A204.1 (cell line): ENCODE measurements around the gene GRM8.
"Not testable (repeated sequence)": the region's sequence is repeated elsewhere in the genome, so short reads cannot be mapped to it uniquely, and the experiment has no call there.

Experiments used
- FAIRE-seq: peaks from 2 replicates; lab custom pipeline; 2012; peaks lifted over from hg19 to GRCh38; lab: Jason Lieb, UNC

GRM8 gene

DNA sequence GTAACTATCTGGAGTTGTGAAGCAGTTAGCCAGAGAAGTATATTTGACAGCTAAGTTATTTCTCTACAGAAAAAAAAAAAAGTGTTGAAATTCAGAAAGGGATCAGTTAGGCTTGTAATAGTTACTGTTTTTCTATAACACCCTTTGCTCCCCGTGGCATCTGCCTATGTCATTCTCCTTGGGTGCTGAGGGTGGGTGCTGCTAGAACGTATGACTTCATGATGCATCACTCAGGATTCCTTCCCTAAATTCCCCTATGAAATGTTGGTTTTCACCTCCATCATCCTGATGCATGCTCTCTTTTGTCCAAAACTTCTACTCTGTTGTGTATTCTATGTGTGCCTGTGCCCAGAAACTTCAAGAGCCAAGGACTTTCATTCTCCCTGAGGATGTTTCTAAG lies 536.4 kb downstream of the GRM8 start:
- no peak for FAIRE-seq

DNA sequence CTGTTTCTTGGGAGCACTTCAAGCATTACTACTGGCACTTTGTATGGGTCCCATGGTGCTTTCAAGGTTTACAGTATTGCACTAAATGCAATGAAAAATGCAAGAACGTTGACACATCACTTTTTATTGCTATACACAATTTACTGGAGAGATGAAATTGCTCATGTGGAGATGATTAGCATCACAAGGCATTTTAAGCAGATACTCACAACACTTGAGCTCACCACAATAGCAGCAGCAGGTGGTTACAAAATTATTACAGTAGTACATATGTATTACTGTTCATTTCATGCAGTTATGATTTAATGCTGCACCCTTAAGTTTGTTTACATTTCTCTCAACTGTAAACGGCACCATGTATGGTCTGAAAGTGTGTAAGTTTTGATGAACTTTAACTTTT lies 537.7 kb downstream of the GRM8 start:
- no peak for FAIRE-seq

DNA sequence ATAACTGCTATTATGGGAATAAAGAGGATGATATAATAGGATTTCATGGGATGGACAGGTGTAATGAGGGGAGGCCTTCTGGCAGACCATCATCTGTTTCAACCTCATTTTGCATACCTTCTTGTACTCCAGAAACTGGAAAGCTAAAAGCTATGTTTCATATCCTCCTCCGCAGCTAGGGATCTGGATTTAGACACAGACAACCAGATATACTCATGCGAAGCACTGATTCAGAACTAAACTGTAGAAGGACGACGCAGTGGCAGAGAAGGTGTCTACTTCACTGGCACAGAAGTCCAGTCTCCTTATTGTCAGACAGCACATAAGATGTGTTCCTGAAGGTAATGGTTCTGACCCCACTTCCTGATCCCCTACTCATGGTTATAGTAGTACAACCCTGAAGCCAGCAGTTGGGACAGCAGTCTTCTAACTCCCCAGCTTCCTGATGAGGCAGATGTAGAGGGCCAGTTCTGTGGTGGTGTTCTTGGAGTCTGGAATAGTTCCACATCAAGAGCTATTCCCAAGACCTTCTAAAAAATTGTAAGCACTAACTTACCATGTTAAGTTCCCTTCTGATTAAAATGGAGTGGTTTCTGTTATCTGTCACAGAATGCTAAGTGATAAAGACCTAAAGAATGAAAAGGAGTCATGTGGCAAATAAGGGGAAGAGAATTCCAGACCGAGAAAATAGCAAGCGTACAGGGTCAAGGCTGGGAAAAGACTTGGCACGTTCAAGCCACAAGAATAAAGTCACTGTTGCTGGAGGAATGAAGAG lies 550.3 kb downstream of the GRM8 start:
- FAIRE-seq = no peak

DNA sequence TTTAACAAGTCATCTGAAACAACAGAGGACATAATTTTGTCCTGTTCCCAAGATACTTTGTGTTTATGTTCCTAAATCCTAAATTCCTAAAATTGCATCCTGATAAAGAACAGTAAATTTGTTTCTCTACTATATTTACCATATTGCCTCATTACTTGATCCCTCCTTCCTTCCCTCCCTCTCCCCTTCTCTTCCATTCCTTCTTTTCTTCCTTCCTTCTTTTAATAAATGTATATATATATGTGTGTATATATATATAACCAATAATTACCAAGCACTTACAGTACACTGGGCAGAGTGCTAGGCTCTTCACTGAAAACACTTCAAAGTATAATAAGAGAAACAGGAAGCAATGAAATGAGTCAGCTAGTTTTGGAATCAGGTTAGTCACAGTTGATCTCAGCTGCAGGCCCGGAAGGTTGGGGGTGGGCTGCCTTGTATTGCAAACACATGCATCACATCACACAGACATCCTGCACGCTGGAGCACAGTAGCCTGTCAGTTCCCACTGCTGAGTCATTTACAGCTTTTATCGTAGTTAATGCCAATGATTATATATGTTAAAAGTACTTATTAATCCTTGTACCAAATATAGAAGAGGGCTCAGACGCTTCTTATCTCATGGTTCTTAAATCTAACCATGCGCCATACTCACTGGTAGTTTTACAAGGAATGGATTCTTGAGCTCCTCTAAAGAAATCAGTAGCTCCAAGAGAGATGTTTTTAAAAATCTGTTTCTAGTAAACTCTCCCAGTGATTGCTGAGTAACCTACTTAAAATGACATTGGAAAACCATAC lies 551.7 kb downstream of the GRM8 start:
- no peak for FAIRE-seq

DNA sequence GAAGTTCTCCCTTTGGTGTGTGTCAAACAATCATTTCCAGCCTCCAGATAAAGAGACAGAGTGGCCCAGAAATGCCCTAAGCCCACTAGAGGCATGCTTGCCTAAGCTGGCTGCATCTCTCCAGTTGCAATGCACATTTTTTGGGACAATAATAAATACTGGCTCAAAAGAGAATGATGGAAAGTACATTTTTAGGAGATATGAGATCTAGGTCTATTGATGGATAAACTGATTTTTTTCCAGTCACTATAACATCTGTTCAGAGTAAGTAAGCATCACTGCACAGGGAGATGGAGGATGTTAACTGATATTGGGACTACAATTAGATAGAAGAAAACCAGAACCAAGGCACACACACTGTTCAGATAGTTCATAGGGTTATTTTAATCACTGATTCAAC lies 553.0 kb downstream of the GRM8 start:
- FAIRE-seq = no peak

DNA sequence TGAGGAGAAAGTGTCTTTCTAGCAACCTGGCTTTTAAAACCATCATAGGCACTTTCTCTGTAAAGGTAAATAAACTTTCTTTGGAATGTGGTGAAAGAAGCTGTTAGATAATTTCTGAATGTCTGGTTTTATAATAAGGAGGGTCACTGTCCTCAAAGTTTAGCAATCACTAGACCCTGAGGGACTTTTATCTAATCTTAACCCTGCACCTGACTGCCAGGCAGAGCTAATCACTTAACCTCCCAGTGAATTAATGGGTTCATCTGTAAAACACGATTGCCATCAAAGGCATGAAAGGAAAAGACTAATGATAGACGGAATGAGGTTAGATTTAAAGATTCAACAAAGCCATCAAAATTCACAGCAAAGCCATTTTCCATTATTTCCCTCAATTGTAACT lies 553.8 kb downstream of the GRM8 start:
- FAIRE-seq = no peak

DNA sequence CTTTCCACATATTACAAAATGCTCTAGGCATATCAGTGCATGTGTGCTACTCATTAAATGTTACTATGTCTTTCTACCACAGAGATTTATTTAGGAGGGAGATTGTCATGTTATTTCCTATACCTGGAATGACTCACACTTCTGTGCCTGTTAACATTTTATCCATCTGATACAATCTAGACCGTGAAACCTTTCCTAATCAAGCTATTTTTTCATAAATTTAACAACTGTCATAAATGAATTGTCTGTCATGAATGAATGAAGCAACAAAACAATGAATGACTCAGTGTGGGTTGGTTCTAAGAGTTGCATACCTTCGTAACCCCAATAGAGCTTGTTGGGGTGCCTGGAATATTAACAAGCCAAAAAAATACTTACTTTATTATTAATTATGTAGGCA lies 554.3 kb downstream of the GRM8 start:
- FAIRE-seq = no peak

DNA sequence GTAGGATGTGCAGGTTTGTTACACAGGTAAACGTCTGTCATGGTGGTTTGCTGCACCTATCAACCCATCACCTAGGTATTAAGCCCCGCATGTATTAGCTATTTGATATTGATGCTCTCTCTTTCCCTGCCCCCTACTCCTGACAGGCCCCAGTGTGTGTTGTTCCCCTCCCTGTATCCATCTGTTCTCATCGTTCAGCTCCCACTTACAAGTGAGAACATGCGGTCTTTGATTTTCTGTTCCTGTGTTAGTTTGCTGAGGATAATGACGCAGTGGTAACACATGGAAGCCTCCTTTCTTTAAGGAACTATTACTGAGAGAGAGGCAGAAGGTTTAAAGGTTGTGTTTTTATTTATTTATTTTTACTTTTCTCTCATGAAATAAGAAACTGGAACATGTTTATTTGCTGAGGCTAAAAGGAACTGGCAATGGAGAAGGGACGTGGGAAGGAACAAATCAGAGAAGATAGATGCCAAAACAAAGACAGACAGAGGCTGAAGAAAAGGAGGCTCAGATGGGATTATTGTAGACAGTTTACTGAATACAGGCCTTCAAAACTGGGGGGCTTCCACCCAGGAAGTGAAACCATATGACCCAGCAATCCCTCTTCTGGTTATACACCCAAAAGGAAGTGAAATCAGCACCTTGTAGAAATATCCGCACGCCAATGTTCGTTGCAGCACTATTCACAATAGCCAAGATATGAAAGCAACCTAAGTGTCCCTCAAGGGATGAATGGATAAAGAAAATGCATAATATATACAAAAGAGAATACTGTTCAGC lies 556.3 kb downstream of the GRM8 start:
- FAIRE-seq = no peak

DNA sequence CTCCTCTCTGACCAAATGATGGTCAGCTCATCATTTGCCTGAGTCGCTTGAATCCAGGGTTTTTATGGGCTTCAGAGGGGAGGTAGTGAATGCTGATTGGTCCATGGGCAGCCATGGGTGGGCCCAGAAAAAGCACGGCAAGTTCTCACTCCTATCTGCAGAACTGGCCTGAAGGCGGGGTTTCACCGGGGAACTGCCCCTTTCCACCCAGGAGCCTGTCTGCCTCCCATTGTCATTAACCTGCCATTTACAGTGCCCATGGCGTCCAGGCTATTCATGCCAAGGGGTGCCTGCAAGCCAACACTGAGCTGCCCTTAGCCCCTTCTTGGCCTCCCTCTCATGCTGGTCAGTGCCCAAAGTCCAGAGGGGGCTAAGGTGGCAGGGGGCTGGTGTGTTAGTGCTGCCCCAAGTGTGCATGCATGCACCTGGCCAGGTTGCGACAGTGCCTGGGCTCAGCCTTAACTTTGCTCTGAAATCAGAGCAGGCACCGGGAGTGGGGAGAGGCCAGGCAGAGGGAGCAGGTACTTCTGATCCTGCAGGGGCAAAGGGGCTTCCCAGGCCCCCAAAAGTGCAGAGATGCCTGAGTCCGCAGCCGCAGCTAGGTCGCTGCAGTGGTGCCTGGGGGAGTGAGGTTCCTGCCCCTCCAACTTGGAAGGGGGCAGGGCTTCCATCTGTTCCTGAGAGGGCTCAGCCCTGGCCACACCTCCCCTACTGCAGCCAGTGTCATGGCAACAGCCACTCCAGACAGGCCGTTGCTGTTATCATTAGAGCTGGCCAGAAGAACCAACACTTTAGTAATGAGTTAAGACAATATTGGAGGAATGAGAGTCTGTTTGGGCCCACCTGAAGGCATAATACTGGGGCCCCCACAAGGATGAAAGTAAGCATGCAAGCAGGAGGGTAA lies 561.6 kb downstream of the GRM8 start:
- FAIRE-seq = no peak

DNA sequence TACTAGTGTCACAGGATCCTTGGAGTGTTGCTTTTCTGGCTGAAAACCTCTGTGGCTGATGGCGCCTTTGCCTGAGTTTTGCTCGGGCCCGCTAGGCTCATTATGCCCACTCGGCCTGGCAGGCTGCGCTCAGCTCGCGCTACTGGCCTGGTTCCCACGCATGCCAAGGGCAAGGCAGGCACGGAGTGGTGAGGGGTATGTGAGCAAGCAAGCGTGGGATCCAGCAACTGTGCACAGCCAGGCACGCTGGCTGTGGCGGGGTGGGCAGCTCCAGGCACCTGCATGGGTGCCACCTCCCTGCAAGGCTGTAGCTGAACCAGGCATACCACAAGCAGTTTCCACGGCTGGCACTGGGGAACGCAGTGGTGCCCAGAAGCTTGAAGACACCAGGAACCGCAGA lies 562.6 kb downstream of the GRM8 start:
- no peak for FAIRE-seq

DNA sequence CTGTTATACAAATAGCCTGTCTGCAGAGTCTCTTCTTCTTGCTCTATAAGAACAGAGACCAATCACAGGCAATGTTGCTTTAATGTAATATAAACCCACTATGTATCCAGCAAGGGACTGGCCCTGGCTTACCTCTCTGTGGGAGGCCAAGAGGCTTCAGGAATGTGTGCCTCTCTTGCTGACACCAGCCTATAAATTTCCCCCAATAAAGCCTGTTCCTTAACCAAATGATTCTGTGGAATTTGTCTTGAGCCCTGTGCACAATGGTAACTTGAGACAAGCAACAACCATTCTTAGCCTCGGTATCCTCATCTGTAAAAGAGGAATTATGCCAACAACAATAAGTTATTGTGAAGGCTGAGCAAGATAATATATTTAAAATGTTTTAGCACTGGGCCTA lies 563.7 kb downstream of the GRM8 start:
- no peak for FAIRE-seq

DNA sequence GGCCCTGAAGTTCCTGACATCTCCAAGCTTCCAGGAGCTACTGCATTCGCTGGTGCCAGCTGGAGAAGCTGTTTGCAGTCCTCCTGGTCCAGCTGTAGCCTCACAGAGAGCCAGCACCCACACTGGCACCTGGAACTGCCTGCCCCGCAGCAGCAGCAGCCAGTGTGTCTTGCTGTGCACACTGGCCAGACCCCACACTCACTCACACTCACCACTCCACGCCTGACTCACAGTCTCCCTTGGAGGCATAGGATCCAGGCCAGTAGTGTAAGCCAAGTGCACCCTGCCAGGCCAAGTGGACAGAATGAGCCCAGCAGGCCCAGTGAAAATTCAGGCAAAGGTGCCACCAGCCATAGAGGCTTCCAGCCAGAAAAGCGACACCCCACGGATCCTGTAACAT lies 566.3 kb downstream of the GRM8 start:
- FAIRE-seq = no peak

DNA sequence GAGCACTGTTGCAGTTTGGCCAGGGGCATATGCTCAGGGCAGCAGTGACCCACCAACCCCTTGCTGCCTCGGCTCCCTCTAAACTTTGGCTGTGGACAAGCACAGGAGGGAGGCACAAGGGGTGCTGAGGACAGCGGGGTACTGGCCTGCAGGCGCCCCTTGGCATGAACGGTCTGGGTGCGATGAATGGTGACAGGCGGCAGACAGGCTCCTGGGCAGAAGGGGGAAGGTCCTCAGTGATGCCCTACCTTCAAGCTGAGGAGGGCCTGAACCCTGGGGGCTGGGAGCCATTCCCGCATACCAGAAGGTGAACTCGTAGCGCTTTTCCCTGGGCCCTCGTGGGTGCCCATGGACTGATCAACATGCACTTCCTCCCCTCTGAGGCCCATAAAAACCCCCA lies 567.1 kb downstream of the GRM8 start:
- no peak for FAIRE-seq

DNA sequence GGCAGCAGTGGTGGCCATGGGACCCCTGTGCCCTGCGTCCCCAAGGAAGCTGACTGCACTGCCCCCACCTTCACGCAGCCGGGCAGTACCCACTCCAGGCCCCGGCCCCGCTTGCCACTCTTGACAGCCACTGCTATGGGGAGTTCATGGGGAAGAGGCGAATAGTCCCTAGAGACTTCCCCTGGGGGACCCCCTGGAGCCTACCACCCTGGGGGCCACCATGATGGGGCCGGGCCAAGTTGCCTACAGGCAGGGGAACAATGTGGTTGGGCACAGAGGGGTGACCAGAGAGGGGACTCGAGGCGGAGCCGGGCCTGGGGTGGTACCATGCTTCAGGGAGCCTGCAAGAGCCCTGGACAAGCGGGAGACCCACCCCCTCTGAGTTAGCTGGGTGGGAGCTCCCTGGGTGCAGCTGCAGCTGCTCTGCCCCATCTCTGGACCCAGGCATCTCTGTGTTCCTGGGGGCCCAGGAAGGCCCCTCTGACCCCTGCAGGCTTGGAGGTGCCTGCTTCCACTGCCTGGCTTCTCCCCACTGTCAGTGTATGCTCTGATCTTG lies 567.6 kb downstream of the GRM8 start:
- FAIRE-seq = no peak

DNA sequence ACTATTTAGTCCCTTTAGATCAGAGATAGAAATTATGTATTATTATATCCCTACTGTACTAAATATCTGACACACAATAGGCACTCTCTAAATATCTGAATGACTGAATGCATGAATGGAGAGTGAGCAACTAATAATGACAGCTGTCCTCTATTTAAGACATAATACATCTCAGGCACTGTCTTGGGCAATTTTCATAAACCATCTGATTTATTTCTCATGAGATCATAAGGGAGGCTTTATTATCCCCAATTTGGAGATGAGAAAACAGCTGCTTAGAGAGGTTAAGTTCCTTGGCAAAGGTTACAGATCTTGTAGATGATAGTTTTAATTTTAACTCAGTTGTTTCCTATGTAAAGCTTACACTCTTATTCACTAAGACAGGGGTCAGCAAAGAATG lies 570.6 kb downstream of the GRM8 start:
- FAIRE-seq = no peak

DNA sequence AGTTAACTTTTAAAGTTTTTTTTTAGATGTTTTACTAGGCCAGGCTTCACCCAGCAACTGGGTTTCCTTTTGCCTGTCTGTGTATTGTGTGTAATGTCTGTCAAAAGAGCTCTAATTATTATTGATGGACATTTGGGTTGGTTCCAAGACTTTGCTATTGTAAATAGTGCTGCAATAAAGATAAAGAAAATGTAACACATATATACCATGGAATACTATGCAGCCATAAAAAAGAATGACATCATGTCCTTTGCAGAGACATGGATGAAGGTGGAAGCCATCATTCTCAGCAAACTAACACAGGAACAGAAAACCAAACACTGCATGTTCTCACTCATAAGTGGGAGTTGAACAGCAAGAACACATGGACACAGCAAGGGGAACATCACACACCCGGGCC lies 584.0 kb downstream of the GRM8 start:
- FAIRE-seq = not testable (repeated sequence)

DNA sequence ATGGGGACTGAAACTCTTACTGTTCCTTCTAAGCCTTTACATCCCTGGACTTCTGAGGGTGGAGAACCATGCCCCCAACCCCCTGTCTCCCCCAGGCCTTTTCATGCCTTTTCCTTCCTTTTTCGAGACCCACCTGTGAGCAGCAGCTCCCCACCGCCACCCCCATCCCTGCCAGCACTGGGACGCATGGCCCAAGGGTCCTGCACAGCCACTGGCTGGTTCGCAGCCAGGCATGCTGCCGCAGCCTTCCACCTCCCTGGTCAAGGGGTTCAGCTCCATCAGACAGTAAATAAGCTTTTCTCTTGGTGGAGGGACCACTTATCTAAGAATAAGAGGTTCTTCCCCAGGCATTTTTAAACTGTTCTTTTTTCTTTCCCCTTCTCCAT lies 584.4 kb downstream of the GRM8 start:
- no peak for FAIRE-seq

DNA sequence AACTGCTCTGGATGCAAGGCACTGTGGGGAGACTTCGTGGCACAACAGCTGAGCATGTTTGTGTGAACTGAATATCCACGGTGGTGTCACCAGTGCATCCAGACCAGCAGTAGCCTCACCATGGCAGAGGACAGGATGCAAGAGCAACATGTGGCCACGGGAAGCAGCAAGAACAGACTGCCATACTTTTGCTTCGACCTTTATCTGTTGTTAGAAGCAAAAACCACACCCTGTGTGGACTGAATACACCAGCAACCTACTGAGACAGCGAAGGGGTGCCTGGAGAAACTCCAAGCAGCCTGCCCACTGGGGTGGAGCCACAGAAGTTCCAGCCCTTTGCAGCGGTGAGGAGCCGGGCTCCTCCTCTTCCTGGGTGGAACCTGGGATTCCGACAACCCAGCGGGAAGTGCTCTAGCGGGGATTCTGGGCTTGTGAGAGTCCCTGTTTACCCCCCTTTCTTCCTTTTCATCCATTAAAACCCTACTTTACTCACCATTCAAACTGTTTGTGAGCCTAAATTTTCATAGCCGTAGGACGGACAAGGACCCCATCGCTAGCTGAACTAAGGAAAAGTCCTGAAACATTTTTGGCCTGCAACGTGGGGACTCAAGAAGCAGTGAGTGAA lies 584.9 kb downstream of the GRM8 start:
- no peak for FAIRE-seq

DNA sequence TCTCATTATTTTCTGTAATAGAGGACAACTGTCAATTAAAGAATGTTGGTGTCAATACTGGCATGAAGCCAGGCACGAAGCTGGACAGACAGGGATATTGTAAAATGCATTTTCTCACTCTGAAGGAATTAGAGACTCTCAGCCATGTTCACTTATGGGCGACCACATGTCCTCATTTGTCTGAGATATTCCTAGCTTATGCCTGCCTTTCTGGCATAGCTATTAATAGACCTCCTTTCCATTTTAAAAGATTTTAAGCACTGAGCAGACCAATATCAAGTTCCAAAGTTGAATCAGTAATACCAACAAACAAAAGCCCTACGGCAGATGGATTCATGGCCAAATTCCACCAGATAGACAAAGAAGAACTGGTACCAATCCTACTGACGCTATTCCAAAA lies 589.9 kb downstream of the GRM8 start:
- no peak for FAIRE-seq

DNA sequence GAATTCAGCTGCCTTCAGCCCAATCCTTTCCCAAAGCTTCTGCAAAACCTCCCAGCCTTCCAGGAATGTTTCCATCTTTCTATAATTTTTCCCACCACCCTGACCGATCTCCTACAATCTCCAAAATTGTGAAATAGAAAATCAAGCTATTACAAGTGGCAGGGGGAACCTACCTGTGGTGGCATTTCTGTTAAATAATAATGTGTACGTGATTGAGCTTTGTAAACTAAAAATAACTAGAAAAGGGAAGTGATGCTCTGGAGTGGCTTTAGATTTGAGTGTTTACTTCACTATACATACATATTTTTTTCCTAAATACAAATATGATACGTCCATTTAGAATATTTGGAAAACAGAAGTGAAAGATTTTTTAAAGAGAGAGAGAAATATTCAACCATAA lies 593.6 kb downstream of the GRM8 start:
- no peak for FAIRE-seq

DNA sequence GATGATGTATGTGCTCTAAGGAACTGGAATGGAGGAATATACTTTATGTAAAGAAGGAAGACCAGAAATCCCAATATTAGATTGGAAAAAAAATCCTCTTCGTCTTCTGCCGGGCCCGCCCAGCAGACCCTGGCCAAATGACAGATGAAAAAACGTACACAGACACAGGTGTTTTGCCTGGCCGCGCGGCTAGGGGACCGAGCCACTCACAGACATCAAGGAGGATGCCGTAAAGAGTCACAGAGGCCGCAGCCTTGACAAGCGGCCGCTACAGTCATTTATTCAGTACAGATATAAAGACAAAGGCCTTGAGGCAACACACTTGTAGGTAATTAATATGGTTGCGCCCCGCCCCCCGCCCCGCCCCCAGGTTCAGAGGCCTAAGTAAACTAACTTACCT lies 594.1 kb downstream of the GRM8 start:
- FAIRE-seq = no peak
